IgD-negative memory B cell (primary cell): ENCODE results near the gene UQCRC1. TPM values are rescaled to one million over a fixed set of nuclear protein-coding genes. Genes with fewer than 3 reads are reported as not detected.

Source experiments
- H3K27ac Mint-ChIP-seq, 3 donors: one replicate each; pipeline ENCODE4 v1.8.0; 2020 to 2022; ENCODE audit warnings: mild to moderate bottlenecking in 3 of 3, mixed read lengths in 3 of 3, moderate library complexity in 1 of 3
- H3K27me3 Mint-ChIP-seq: one replicate; pipeline ENCODE4 v1.8.0; 2021; ENCODE audit warnings: mixed read lengths
- H3K36me3 Mint-ChIP-seq: one replicate; pipeline ENCODE4 v1.8.0; 2020; ENCODE audit warnings: mild to moderate bottlenecking, mixed read lengths
- H3K4me1 Mint-ChIP-seq, 3 donors: one replicate each; pipeline ENCODE4 v1.8.0; 2020 to 2022; ENCODE audit warnings: mixed read lengths in 3 of 3, mild to moderate bottlenecking in 1 of 3
- H3K4me3 Mint-ChIP-seq, 4 donors: one replicate each; pipeline ENCODE4 v1.8.0; 2020 to 2022; ENCODE audit warnings: mild to moderate bottlenecking in 4 of 4, mixed read lengths in 4 of 4, moderate library complexity in 3 of 4
- H3K9me3 Mint-ChIP-seq, 3 donors: one replicate each; pipeline ENCODE4 v1.8.0; 2020 to 2021; ENCODE audit warnings: mixed read lengths in 3 of 3, mild to moderate bottlenecking in 1 of 3
- polyA plus RNA-seq: library from polyadenylated mRNA; unstranded; fragments of 300-500 nt; fragmentation: Illumina TruSeq; gene quantifications from one replicate; pipeline ENCODE4 v1.2.3, GENCODE V29; 2021

Gene UQCRC1
- polyA plus RNA-seq, 1 donor from 2014 or later: 147 TPM

DNA sequence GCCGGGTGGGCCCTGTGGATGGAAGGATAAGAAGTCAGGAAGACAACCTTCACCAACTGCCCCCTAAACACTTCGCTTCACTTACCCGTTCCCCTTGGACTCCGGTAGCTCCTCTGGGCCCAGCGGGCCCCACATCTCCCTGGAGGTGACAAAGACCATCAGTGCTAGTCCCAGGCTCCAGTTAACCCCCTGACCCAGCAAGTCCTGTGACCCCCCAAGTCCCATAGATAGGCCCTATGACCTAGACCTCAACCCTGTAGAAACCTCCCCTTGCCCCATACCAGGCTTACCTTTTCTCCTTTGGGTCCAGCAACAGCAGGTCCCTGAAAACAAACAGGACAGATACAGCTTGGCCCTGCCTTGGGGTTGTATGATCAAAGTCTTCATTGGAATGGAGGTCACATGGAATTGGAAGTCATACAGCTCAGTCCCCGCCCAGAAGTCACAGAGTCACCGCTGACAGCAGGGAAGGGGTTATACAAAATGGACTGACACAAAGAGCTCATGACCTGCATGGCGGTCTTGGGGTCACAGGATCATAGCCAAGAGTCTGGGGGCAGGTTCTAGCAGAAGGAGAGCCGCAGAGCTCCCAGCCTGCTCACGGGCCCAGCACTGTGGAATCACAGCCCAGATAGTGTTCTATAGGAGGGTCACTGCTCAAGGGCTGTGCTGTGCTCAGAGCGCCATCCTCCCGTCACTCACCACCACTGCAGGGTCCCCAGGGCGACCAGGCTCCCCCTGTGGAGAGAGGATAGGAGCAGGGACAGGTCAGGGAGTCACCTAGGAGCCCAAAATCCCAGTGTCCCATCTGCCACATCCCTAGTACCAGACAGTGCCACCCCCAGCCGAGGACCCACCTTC lies 27.6 kb downstream of the UQCRC1 start:
- Mint-ChIP-seq H3K4me3 (no peak overlapping the region), H3K27ac (no peak overlapping the region), H3K4me1 (no peaks in the 10 kb centered on the region), H3K9me3 (no peaks in the 10 kb centered on the region), H3K27me3 (no peaks in the 10 kb centered on the region), H3K36me3 (no peaks in the 10 kb centered on the region)

DNA sequence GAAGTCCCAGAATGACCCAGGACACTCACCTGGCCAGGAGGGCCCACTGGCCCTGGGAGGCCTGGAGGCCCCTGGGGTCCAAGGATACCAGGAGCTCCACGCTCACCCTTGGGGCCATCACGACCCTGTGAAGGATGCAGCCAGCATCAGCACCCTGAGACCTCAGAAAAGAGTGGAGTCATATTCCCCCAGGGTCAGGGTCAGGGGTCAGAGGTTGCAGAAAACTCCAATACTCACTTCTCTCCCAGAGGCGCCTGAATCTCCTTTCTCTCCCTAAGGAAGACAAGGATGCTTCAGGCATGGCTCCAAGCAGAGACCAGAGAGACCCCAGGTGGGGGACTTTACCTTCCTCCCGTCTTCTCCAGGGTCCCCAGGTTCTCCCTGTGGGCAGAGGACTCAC lies 32.8 kb downstream of the UQCRC1 start:
- no peaks in the 10 kb centered on the region for H3K4me1 Mint-ChIP-seq

DNA sequence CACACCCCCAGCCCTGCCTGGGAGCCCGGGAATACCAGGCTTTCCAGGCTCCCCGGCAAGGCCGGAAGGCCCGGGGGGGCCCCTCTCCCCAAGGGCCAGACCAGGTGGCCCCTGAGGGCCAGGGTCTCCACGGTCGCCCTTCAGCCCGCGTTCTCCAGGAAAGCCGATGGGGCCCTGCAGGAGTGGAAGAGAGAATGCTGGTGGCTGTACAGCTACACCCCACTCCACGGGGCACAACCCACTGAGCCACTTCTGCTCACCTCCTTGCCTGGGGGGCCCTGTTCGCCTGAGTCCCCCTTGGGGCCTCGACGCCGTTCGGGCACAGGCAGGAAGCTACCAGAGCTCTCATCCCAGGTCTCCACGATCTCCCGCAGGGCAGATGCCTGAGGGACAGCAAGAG lies 34.1 kb downstream of the UQCRC1 start:
- Mint-ChIP-seq H3K27ac (no peak overlapping the region), H3K4me1 (no peaks in the 10 kb centered on the region), H3K27me3 (no peaks in the 10 kb centered on the region), H3K4me3 (no peak overlapping the region), H3K36me3 (no peaks in the 10 kb centered on the region), H3K9me3 (no peaks in the 10 kb centered on the region)

More for the DNA sequence above, 32.8 kb downstream of the UQCRC1 start:
- no peak overlapping the region for H3K4me3 Mint-ChIP-seq
- no peak overlapping the region for H3K27ac Mint-ChIP-seq
- H3K27me3 Mint-ChIP-seq: no peaks in the 10 kb centered on the region
- no peaks in the 10 kb centered on the region for H3K36me3 Mint-ChIP-seq
- no peaks in the 10 kb centered on the region for H3K9me3 Mint-ChIP-seq

DNA sequence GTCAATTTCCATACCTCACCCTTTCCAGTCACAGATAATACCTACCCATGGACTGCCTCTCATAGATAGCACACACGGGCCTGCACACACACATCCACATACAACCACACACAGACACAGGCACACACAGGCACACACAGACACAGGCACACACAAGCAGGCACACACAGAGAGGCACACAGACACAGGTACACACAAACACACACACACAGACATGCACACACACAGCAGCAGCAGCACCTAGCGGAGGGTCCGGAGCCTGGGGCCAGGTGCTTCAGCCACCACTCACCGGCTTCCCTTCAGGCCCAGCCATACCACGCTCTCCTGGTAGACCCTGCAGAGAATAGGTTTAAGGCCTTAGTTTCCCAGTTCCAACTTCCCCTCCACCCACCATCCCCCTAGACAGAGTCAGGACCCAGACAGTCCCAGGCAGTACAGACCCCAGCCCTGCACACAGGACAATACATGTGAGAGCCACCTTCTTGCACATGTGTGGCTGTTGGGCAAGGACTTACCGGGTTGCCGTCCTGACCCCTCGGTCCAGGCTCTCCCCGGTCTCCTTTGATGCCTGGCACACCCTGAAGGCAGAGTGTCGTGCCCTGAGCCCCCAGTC lies 35.4 kb downstream of the UQCRC1 start:
- Mint-ChIP-seq H3K9me3 (no peaks in the 10 kb centered on the region), H3K27me3 (no peaks in the 10 kb centered on the region), H3K36me3 (no peaks in the 10 kb centered on the region), H3K4me1 (no peaks in the 10 kb centered on the region), H3K4me3 (no peak overlapping the region), H3K27ac (no peak overlapping the region)

DNA sequence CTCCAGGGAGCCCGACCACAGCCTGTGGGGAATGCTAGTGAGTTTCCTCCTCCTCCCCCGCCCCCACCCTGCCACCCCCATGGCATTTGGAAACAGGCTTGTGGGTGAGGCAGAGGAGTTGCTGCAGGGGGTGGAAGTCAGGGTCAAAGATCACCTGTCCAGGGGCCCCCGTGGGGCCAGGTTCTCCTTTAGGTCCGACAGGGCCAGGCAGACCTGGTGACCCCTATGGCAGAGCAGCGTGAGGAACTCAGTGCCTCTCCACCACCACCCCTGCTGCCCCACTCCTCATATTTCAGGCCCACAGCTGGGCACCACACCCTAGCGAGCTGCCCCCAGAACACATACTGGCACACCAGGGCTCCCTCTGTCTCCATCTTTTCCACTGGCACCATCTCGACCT lies 36.9 kb downstream of the UQCRC1 start:
- H3K27ac Mint-ChIP-seq: no peak overlapping the region
- no peaks in the 10 kb centered on the region for H3K4me1 Mint-ChIP-seq
- no peaks in the 10 kb centered on the region for H3K36me3 Mint-ChIP-seq

DNA sequence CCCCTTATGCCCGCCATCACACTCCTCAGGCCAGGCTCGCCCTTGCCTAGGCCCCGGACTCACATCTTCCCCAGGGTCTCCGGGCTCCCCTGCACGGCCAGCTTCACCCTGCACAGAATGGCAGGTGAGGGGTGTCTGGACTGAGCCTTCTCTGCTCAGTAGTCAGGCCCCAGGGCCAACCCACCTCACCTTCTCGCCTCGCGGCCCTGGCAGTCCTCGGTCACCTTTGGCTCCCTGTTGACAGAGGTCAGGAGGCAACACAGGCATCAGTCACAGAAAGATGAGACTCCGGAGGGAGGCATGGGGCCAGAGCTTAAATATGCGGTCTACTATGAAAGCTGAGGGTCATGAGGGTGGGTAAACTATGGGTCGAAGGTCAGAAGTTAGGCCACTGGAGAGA lies 37.5 kb downstream of the UQCRC1 start:
- no peak overlapping the region for H3K27ac Mint-ChIP-seq
- H3K36me3 Mint-ChIP-seq: no peaks in the 10 kb centered on the region
- no peak overlapping the region for H3K4me3 Mint-ChIP-seq
- peaks cover 0 to 2% (median 0%) of the 10 kb centered on the region in 3 donors for H3K4me1 Mint-ChIP-seq
- no peaks in the 10 kb centered on the region for H3K27me3 Mint-ChIP-seq
- no peaks in the 10 kb centered on the region for H3K9me3 Mint-ChIP-seq

More for the DNA sequence above, 36.9 kb downstream of the UQCRC1 start:
- Mint-ChIP-seq H3K9me3 (no peaks in the 10 kb centered on the region), H3K27me3 (no peaks in the 10 kb centered on the region), H3K4me3 (no peak overlapping the region)

DNA sequence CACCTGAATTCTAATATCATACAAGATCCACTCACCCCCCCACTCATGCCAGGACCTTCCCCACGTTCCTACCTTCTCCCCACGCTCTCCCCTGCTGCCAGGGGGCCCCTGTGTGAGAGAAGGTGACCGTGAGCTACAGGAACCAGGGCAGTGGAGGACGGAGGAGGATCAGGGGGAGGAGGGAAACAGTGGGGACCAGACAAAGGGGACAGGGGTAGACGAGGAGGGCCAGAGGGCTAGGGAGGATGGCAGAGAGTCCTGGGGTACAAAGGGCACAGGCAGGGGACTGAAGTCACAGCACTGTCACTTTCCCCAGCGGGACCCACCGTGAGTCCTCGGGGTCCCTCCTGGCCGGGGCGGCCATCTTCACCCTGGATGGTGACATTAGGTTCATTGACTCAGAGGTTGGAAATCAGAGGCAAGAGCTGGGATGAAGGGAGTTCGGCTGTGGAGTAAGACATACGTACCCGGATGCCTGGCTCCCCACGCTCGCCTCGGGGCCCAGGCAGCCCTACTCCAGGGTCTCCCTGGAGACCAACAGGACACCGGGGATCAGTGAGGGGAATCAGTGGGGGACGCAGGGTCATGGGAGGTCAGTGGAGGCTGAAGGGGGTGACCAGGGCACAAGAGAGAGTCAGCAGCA lies 39.5 kb downstream of the UQCRC1 start:
- H3K27me3 Mint-ChIP-seq: no peaks in the 10 kb centered on the region
- no peak overlapping the region for H3K27ac Mint-ChIP-seq
- H3K4me3 Mint-ChIP-seq: no peak overlapping the region
- no peaks in the 10 kb centered on the region for H3K9me3 Mint-ChIP-seq
- H3K36me3 Mint-ChIP-seq: no peaks in the 10 kb centered on the region
- peaks cover 0 to 2% (median 0%) of the 10 kb centered on the region in 3 donors for H3K4me1 Mint-ChIP-seq

DNA sequence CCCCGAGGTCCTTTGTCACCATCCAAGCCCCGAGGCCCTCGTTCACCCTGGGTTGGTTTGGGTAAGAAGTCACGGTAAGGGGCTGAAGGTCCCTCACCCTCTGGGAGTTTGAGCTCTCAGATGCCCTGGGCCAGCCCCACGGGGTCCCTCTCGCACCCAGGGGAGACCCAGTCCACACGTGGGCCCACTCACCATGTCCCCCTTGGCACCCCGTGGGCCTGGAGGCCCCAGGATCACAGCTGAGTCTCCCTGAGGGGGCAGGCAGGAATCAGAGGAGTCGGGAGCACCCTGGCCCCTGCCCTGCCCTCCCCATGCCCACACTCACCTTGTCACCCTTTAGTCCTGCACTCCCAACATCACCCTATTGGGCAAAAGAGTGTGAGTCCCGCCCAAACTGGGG lies 40.0 kb downstream of the UQCRC1 start:
- Mint-ChIP-seq H3K4me1 (peaks cover 0 to 2% (median 0%) of the 10 kb centered on the region in 3 donors), H3K27ac (no peak overlapping the region), H3K27me3 (no peaks in the 10 kb centered on the region), H3K9me3 (no peaks in the 10 kb centered on the region), H3K4me3 (no peak overlapping the region), H3K36me3 (no peaks in the 10 kb centered on the region)

DNA sequence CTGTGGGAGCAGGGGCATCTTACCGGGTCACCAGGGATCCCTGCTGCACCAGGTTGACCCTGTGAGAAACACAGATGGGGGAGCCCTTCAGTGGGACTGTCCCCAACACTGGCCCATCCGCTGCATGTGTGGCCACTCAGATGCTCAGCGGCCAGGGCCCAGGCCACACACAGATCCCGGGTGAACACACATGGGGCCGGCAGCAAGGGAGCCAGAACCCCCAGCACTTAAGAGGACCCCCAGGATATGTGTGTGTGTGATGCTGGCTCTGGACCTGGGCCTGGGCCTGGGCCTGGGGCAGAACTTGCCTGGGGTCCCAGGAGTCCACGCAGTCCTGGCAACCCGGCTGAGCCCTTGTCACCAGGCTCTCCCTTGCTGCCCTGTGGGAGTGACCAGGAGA lies 41.0 kb downstream of the UQCRC1 start:
- no peaks in the 10 kb centered on the region for H3K27me3 Mint-ChIP-seq
- H3K9me3 Mint-ChIP-seq: no peaks in the 10 kb centered on the region
- H3K4me1 Mint-ChIP-seq: peaks cover 0 to 2% (median 0%) of the 10 kb centered on the region in 3 donors
- no peak overlapping the region for H3K27ac Mint-ChIP-seq
- no peak overlapping the region for H3K4me3 Mint-ChIP-seq
- no peaks in the 10 kb centered on the region for H3K36me3 Mint-ChIP-seq

DNA sequence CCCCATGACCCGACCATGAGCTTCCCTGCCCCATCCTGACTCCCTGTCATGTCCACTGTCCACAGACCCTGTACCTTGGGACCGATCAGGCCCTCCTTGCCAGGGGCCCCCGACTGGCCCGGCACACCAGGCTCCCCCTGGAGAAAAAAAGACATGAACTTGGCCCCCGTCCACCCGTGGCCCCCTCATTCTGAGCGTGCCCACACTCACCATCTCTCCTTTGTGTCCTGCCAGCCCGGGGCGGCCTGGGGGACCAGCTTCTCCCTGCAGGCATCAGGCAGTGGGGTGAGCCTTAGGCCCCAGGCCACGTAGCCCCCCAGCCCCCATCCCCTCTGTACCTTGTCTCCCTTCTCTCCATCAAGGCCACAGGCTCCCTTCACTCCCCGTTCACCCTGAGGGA lies 41.9 kb downstream of the UQCRC1 start:
- no peak overlapping the region for H3K4me3 Mint-ChIP-seq
- H3K27ac Mint-ChIP-seq: no peak overlapping the region
- H3K4me1 Mint-ChIP-seq: peaks cover 0 to 2% (median 0%) of the 10 kb centered on the region in 3 donors
- no peaks in the 10 kb centered on the region for H3K27me3 Mint-ChIP-seq
- no peaks in the 10 kb centered on the region for H3K36me3 Mint-ChIP-seq
- H3K9me3 Mint-ChIP-seq: no peaks in the 10 kb centered on the region

DNA sequence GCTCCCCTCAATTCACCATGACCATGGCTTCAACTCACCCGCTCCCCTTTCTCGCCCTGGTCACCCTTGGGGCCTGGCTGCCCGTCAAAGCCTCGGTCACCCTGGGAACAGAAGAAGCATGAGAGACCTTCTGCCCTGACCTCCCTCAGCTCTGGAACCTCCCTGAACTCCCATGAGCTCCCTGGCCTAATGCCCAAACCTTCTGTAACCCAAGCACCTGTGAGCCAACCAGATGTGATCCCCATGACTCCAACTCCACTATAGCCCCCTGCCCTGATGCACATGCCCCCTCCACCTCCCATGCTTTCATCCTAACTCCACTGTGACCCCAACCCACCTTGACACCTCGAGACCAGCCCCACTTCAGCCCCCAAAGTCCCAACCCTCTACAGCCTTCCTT lies 42.4 kb downstream of the UQCRC1 start:
- no peaks in the 10 kb centered on the region for H3K9me3 Mint-ChIP-seq
- no peaks in the 10 kb centered on the region for H3K27me3 Mint-ChIP-seq
- H3K36me3 Mint-ChIP-seq: no peaks in the 10 kb centered on the region
- H3K27ac Mint-ChIP-seq: no peak overlapping the region
- H3K4me1 Mint-ChIP-seq: peaks cover 0 to 2% (median 0%) of the 10 kb centered on the region in 3 donors
- no peak overlapping the region for H3K4me3 Mint-ChIP-seq

DNA sequence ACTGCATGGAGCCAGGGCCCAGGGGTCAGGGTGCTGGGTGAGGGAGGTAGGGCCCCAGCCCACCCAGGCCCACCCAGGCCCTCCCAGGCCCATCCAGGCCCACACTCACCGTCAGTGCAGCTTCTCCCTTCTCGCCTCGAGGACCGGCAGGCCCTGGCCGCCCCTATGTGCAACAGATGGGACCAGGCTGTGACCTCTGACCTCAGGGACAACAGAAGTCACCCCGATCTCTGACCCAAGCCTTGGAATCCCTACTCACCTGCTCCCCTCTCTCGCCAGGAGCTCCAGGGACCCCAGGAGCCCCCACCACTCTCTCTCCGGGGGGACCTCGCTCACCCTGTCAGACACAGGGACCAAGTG lies 43.1 kb downstream of the UQCRC1 start:
- no peaks in the 10 kb centered on the region for H3K36me3 Mint-ChIP-seq
- no peaks in the 10 kb centered on the region for H3K9me3 Mint-ChIP-seq
- no peak overlapping the region for H3K4me3 Mint-ChIP-seq
- peaks cover 0 to 2% (median 0%) of the 10 kb centered on the region in 3 donors for H3K4me1 Mint-ChIP-seq
- no peaks in the 10 kb centered on the region for H3K27me3 Mint-ChIP-seq
- no peak overlapping the region for H3K27ac Mint-ChIP-seq

DNA sequence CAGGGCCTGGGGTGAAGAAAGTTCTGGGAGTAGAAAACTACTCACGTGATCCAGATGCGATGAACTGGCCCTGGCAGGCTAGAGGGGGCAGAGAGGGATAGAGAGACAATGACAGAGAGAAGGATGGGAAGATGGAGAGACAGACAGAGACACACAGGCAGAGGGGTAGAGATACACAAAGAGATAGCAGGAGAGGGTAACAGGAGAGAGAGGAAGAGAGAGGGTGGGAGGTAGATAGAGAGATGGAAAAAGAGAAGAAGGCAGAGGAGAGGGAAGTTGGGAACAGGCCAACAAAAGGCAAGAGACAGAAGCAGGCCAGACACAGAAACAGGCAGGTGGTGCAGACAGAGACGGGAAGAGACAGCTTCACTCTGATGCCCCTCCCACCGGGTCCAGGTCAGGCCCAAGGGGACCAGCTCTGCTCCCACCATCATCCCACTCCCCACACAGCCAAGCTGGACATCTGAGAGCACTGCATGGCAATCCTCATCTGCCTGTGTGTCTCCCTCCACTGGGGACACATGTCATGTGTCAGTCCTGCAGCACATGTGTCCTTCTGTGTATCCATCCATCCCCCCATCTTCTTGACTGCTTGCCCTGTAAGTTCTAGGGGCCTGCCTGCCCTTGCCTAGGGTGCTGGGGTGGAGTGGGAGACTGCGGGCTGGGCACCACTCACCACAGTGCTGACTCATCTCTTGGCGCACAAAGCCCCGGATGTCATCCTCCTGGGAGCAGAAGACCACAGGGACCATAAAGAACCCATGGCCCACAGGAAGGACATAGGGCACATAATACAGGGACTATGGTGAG lies 43.6 kb downstream of the UQCRC1 start:
- Mint-ChIP-seq H3K27ac (no peak overlapping the region), H3K9me3 (no peaks in the 10 kb centered on the region), H3K27me3 (no peaks in the 10 kb centered on the region), H3K4me3 (no peak overlapping the region), H3K36me3 (no peaks in the 10 kb centered on the region), H3K4me1 (peaks cover 0 to 2% (median 0%) of the 10 kb centered on the region in 3 donors)

DNA sequence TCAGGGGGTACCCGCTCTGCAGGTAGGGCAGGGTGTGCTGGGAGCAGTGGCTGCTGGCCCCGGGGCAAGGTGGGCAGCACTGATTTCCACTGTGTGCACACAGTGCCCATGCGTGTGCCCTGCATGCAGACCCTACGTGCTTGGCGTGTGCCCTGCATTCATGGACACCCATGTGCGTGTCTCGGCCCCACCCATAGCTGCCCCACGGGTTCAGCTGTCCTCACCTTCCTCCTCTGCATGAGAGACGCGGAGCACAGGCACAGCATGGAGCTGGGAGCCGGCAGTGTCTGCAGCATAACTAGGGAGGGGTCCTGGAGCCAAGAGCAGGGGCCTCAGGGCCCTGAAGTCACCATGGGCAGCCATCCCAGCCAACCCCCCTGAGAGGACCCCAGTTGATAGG lies 44.3 kb downstream of the UQCRC1 start:
- no peaks in the 10 kb centered on the region for H3K27me3 Mint-ChIP-seq
- H3K36me3 Mint-ChIP-seq: no peaks in the 10 kb centered on the region
- H3K27ac Mint-ChIP-seq: no peak overlapping the region
- peaks cover 0 to 5% (median 4%) of the 10 kb centered on the region in 3 donors for H3K4me1 Mint-ChIP-seq
- no peak overlapping the region for H3K4me3 Mint-ChIP-seq
- H3K9me3 Mint-ChIP-seq: no peaks in the 10 kb centered on the region

DNA sequence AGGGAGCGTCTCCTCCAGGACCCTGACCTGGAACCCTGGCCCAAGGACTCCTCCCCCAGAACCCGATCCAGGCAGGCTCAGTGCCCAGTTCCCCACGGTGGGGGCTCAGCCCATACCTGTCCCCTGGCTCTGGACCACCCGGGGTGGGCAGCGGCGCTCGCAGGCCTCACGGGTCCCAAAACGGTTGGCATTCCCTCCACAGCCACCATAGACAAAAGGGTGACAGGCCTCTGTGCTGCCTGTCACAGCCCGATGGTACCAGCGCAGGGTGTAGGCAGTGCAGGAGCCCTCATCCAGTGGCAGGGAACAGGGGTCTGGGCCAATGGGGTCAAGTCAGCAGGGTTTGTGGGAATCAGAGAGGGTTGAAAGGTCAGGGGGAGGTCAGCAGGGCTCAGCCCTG lies 44.8 kb downstream of the UQCRC1 start:
- Mint-ChIP-seq H3K36me3 (no peaks in the 10 kb centered on the region), H3K9me3 (no peaks in the 10 kb centered on the region), H3K27ac (no peak overlapping the region), H3K27me3 (no peaks in the 10 kb centered on the region), H3K4me3 (no peak overlapping the region), H3K4me1 (peaks cover 0 to 9% (median 6%) of the 10 kb centered on the region in 3 donors)
